Measurements from ENCODE around the gene HSPB6. TPM values are rescaled to one million over a fixed set of nuclear protein-coding genes. Genes with fewer than 3 reads are reported as not detected.
A peak's percentile ranks its signal among the peaks of the same experiment; 100 is the strongest.

Gene HSPB6
- total RNA-seq, 2 donors from 2014 or later, result 0.33 to 0.90 TPM

DNA sequence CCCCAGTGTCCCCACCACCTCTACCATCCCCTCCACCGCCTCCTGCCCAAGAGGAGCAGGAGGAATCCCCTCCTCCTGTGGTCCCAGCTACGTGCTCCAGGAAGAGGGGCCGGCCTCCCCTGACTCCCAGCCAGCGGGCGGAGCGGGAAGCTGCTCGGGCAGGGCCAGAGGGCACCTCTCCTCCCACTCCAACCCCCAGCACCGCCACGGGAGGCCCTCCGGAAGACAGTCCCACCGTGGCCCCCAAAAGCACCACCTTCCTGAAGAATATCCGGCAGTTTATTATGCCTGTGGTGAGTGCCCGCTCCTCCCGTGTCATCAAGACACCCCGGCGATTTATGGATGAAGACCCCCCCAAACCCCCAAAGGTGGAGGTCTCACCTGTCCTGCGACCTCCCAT, 36.2 kb downstream of the HSPB6 start:
- Histone ChIP-seq H3K27me3 (ENCODE audit: control insufficient read depth, insufficient read depth, low read length, poor library complexity, severe bottlenecking) (no peaks in the 10 kb centered on the region), H3K9me3 (ENCODE audit: control insufficient read depth, low read length) (no peaks in the 10 kb centered on the region), H3K9ac (ENCODE audit: extremely low read depth, low read length, poor library complexity, severe bottlenecking) (no peak overlapping the region), H3K27ac (ENCODE audit: low read depth, low read length) (no peak overlapping the region), H3K36me3 (ENCODE audit: control insufficient read depth, insufficient read depth, low read length) (peaks cover 36% of the 10 kb centered on the region), H3K4me1 (ENCODE audit: control insufficient read depth, insufficient read depth, low read length) (peaks cover 10% of the 10 kb centered on the region), H3K4me3 (ENCODE audit: low read length) (no peak overlapping the region)
- Mint-ChIP-seq H3K27ac (no peak overlapping the region), H3K36me3 (ENCODE audit: low read depth) (peaks cover 46% of the 10 kb centered on the region), H3K27me3 (ENCODE audit: insufficient read depth) (no peaks in the 10 kb centered on the region), H3K4me1 (peaks cover 15% of the 10 kb centered on the region), H3K4me3 (no peak overlapping the region), H3K9me3 (no peaks in the 10 kb centered on the region)
- WGBS, 2 experiments (ENCODE audit: insufficient coverage in 1 of 2, insufficient read length in 1 of 2), result 96 to 100% methylated on average over 6 to 17 of the region's 17 CpGs
- no peak for DNase-seq
- TF ChIP-seq, protein P1, sequence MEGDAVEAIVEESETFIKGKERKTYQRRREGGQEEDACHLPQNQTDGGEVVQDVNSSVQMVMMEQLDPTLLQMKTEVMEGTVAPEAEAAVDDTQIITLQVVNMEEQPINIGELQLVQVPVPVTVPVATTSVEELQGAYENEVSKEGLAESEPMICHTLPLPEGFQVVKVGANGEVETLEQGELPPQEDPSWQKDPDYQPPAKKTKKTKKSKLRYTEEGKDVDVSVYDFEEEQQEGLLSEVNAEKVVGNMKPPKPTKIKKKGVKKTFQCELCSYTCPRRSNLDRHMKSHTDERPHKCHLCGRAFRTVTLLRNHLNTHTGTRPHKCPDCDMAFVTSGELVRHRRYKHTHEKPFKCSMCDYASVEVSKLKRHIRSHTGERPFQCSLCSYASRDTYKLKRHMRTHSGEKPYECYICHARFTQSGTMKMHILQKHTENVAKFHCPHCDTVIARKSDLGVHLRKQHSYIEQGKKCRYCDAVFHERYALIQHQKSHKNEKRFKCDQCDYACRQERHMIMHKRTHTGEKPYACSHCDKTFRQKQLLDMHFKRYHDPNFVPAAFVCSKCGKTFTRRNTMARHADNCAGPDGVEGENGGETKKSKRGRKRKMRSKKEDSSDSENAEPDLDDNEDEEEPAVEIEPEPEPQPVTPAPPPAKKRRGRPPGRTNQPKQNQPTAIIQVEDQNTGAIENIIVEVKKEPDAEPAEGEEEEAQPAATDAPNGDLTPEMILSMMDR (conservative IDR thresholded peaks at IDR 0.05), result no peak

DNA sequence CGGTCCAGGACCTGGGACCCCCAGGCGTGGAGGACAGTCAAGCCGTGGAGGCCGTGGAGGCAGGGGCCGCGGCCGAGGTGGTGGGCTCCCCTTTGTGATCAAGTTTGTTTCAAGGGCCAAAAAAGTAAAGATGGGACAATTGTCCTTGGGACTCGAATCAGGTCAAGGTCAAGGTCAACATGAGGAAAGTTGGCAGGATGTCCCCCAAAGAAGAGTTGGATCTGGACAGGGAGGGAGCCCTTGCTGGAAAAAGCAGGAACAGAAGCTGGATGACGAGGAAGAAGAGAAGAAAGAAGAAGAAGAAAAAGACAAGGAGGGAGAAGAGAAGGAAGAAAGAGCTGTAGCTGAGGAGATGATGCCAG, 36.7 kb downstream of the HSPB6 start:
- Histone ChIP-seq H3K27ac (ENCODE audit: low read depth, low read length) (no peak overlapping the region), H3K4me1 (ENCODE audit: control insufficient read depth, insufficient read depth, low read length) (peaks cover 13% of the 10 kb centered on the region), H3K9me3 (ENCODE audit: control insufficient read depth, low read length) (no peaks in the 10 kb centered on the region), H3K27me3 (ENCODE audit: control insufficient read depth, insufficient read depth, low read length, poor library complexity, severe bottlenecking) (no peaks in the 10 kb centered on the region), H3K36me3 (ENCODE audit: control insufficient read depth, insufficient read depth, low read length) (peaks cover 31% of the 10 kb centered on the region), H3K4me3 (ENCODE audit: low read length) (no peak overlapping the region), H3K9ac (ENCODE audit: extremely low read depth, low read length, poor library complexity, severe bottlenecking) (no peak overlapping the region)
- WGBS, 2 experiments (ENCODE audit: insufficient coverage in 1 of 2, insufficient read length in 1 of 2), result 92 to 94% methylated on average over 8 to 9 of the region's 9 CpGs
- H3K9me3 Mint-ChIP-seq, result no peaks in the 10 kb centered on the region
- no peak for DNase-seq
- no peak overlapping the region for H3K27ac Mint-ChIP-seq
- peaks cover 41% of the 10 kb centered on the region for H3K36me3 Mint-ChIP-seq (ENCODE audit: low read depth)
- H3K27me3 Mint-ChIP-seq (ENCODE audit: insufficient read depth), result no peaks in the 10 kb centered on the region
- TF ChIP-seq, protein P1 (conservative IDR thresholded peaks at IDR 0.05), result no peak
- H3K4me3 Mint-ChIP-seq, result no peak overlapping the region
- peaks cover 18% of the 10 kb centered on the region for H3K4me1 Mint-ChIP-seq

DNA sequence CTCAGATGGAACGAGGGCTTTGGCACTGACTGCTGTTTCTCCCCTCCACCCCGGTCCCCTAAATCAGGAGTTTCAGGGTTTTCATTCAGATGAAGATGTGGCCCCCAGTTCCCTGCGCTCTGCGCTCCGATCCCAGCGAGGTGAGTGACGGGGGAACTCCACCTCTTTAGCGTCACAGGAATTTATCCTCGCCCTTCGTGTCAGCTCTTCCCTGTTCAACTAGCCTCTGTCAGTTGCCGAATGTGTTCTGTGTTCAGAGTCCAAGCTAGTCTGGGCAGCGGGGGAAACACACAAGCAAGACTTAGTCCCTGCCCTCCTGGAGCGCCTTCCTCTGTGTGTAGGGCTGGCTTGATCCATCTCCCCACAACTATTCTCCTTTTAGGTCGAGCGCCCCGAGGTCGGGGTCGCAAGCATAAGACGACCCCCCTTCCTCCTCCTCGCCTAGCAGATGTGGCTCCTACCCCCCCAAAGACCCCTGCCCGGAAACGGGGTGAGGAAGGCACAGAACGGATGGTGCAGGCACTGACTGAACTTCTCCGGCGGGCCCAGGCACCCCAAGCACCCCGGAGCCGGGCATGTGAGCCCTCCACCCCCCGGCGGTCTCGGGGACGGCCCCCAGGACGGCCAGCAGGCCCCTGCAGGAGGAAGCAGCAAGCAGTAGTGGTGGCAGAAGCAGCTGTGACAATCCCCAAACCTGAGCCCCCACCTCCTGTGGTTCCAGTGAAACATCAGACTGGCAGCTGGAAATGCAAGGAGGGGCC, 37.2 kb downstream of the HSPB6 start:
- Mint-ChIP-seq H3K4me3 (peak overlapping the region; percentile 86), H3K27me3 (ENCODE audit: insufficient read depth) (no peaks in the 10 kb centered on the region), H3K27ac (peak overlapping the region; percentile 55), H3K9me3 (no peaks in the 10 kb centered on the region), H3K36me3 (ENCODE audit: low read depth) (peaks cover 36% of the 10 kb centered on the region), H3K4me1 (peaks cover 18% of the 10 kb centered on the region)
- Histone ChIP-seq H3K27me3 (ENCODE audit: control insufficient read depth, insufficient read depth, low read length, poor library complexity, severe bottlenecking) (no peaks in the 10 kb centered on the region), H3K9me3 (ENCODE audit: control insufficient read depth, low read length) (no peaks in the 10 kb centered on the region), H3K4me3 (ENCODE audit: low read length) (peak overlapping the region; percentile 90), H3K27ac (ENCODE audit: low read depth, low read length) (no peak overlapping the region), H3K36me3 (ENCODE audit: control insufficient read depth, insufficient read depth, low read length) (peaks cover 25% of the 10 kb centered on the region), H3K9ac (ENCODE audit: extremely low read depth, low read length, poor library complexity, severe bottlenecking) (peak overlapping the region; percentile 68), H3K4me1 (ENCODE audit: control insufficient read depth, insufficient read depth, low read length) (peaks cover 13% of the 10 kb centered on the region)
- TF ChIP-seq, protein P1 (conservative IDR thresholded peaks at IDR 0.05), result no peak
- DNase-seq, result no peak
- 91 to 97% methylated on average over 12 to 32 of the region's 32 CpGs for WGBS, 2 experiments (ENCODE audit: insufficient coverage in 1 of 2, insufficient read length in 1 of 2)

Measured in endodermal cell (in vitro differentiated cells).